Measurements from ENCODE around the gene CPTP.

CPTP gene

GRCh38 chr1:1291548-1292441, 32.8 kb upstream of the CPTP start:
- peak; percentile 31 to 38 for DNase-seq (ENCODE audit: low read depth in 2 of 2, low spot score in 1 of 2)

GRCh38 chr1:1292442-1292779, 32.2 kb upstream of the CPTP start:
- DNase-seq (ENCODE audit: low read depth in 2 of 2, low spot score in 1 of 2), result no peak

GRCh38 chr1:1292851-1293250, 31.8 kb upstream of the CPTP start:
- no peak for DNase-seq (ENCODE audit: low read depth in 2 of 2, low spot score in 1 of 2)

- no peak for DNase-seq (ENCODE audit: low read depth in 2 of 2, low spot score in 1 of 2)
These were observed 31.0 kb upstream of the CPTP start for GRCh38 chr1:1293263-1294249.

GRCh38 chr1:1294250-1294890, 30.2 kb upstream of the CPTP start:
- no peak for DNase-seq (ENCODE audit: low read depth in 2 of 2, low spot score in 1 of 2)

- no peak for DNase-seq (ENCODE audit: low read depth in 2 of 2, low spot score in 1 of 2)
These were observed 29.3 kb upstream of the CPTP start for GRCh38 chr1:1295154-1295923.

- no peak for DNase-seq (ENCODE audit: low read depth in 2 of 2, low spot score in 1 of 2)
These were observed 28.2 kb upstream of the CPTP start for GRCh38 chr1:1296070-1297061.

- no peak for DNase-seq (ENCODE audit: low read depth in 2 of 2, low spot score in 1 of 2)
These were observed 26.7 kb upstream of the CPTP start for GRCh38 chr1:1297802-1298424.

- no peak for DNase-seq (ENCODE audit: low read depth in 2 of 2, low spot score in 1 of 2)
These were observed 25.5 kb upstream of the CPTP start for GRCh38 chr1:1298861-1299685.

- no peak for DNase-seq (ENCODE audit: low read depth in 2 of 2, low spot score in 1 of 2)
These were observed 24.8 kb upstream of the CPTP start for GRCh38 chr1:1299686-1300351.

- no peak for DNase-seq (ENCODE audit: low read depth in 2 of 2, low spot score in 1 of 2)
These were observed 24.3 kb upstream of the CPTP start for GRCh38 chr1:1300352-1300739.

- no peak for DNase-seq (ENCODE audit: low read depth in 2 of 2, low spot score in 1 of 2)
These were observed 22.6 kb upstream of the CPTP start for GRCh38 chr1:1302006-1302430.

GRCh38 chr1:1302951-1303509, 21.6 kb upstream of the CPTP start:
- DNase-seq (ENCODE audit: low read depth in 2 of 2, low spot score in 1 of 2), result no peak

GRCh38 chr1:1303736-1304135, 20.9 kb upstream of the CPTP start:
- no peak for DNase-seq (ENCODE audit: low read depth in 2 of 2, low spot score in 1 of 2)

- no peak for DNase-seq (ENCODE audit: low read depth in 2 of 2, low spot score in 1 of 2)
These were observed 20.0 kb upstream of the CPTP start for GRCh38 chr1:1304331-1305299.
